ENCODE results near the gene RAB11FIP3. TPM values are rescaled to one million over a fixed set of nuclear protein-coding genes. Genes with fewer than 3 reads are reported as not detected.
A peak's percentile ranks its signal among the peaks of the same experiment; 100 is the strongest.

Gene RAB11FIP3
- total RNA-seq, 1 experiment from 2014 or later, result 12.8 TPM

- TF ChIP-seq SRF (IDR thresholded peaks at IDR 0.05; ENCODE audit: low read depth), result no peak
These were observed 102.9 kb downstream of the RAB11FIP3 start (continued) for GRCh38 chr16:528111-529011.

- Histone ChIP-seq H4K20me1 (ENCODE audit: insufficient read depth) (no peaks in the 10 kb centered on the region), H3K36me3 (ENCODE audit: control insufficient read depth in 1 of 2, insufficient read depth in 2 of 2, low read length in 2 of 2) (peaks cover 0 to 6% of the 10 kb centered on the region in 2 experiments; a peak in 1 of 4 replicates), H3K27ac (ENCODE audit: low read depth, low read length) (peak overlapping the region; percentile 91), H3K9ac (ENCODE audit: low read length) (peak overlapping the region; percentile 84), H3K4me3 (replicated peaks in 1 of 2; ENCODE audit: low read depth in 1 of 2, low read length in 2 of 2) (peak overlapping the region; percentile 62 to 70), H3K9me3 (ENCODE audit: control insufficient read depth in 1 of 2, insufficient read depth in 1 of 2, low read depth in 1 of 2, low read length in 2 of 2) (no peaks in the 10 kb centered on the region), H2AFZ (ENCODE audit: low read depth, low read length, poor library complexity, severe bottlenecking) (no peak overlapping the region), H3K9me2 (ENCODE audit: insufficient read depth) (no peaks in the 10 kb centered on the region), H3K27me3 (ENCODE audit: insufficient read depth, low read length) (no peaks in the 10 kb centered on the region), H3K4me1 (ENCODE audit: control insufficient read depth in 1 of 2, insufficient read depth in 2 of 2, low read length in 2 of 2) (peaks cover 19 to 41% of the 10 kb centered on the region in 2 experiments), H3K4me2 (ENCODE audit: low read length) (peak overlapping the region; percentile 77), H3K79me2 (ENCODE audit: insufficient read depth, low read length) (peaks cover 65% of the 10 kb centered on the region)
- ATAC-seq (no peak), DNase-seq (ENCODE audit: low read depth, low spot score) (no peak)
- intact Hi-C loops (cut with micrococcal nuclease), result no loop called here
- ChIA-PET POLR2A (no interaction called here), CTCF (no interaction called here), RAD21 (ENCODE audit: low non-redundant PET in 1 of 2, low total read pairs in 2 of 2, uncharacterized antibody in 2 of 2, unreplicated experiment in 2 of 2) (no interaction called here)
- BruUV-seq (replicated peaks), result no TSS peak
- no peak for TF ChIP-seq RAD21 (IDR thresholded peaks at IDR 0.05; ENCODE audit: low read depth)
- TF ChIP-seq SP1 (IDR thresholded peaks at IDR 0.05; ENCODE audit: low read depth), result no peak
- no peak for TF ChIP-seq ZNF274 (IDR thresholded peaks at IDR 0.05; ENCODE audit: low read depth, low read length)
- TF ChIP-seq, protein P1, sequence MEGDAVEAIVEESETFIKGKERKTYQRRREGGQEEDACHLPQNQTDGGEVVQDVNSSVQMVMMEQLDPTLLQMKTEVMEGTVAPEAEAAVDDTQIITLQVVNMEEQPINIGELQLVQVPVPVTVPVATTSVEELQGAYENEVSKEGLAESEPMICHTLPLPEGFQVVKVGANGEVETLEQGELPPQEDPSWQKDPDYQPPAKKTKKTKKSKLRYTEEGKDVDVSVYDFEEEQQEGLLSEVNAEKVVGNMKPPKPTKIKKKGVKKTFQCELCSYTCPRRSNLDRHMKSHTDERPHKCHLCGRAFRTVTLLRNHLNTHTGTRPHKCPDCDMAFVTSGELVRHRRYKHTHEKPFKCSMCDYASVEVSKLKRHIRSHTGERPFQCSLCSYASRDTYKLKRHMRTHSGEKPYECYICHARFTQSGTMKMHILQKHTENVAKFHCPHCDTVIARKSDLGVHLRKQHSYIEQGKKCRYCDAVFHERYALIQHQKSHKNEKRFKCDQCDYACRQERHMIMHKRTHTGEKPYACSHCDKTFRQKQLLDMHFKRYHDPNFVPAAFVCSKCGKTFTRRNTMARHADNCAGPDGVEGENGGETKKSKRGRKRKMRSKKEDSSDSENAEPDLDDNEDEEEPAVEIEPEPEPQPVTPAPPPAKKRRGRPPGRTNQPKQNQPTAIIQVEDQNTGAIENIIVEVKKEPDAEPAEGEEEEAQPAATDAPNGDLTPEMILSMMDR (IDR thresholded peaks at IDR 0.05 in 2 of 3, conservative IDR thresholded peaks at IDR 0.05 in 1 of 3; ENCODE audit: borderline replicate concordance in 1 of 3, insufficient read depth in 1 of 3, low read depth in 2 of 3, low read length in 2 of 3), result no peak
- no peak for TF ChIP-seq ELF1 (IDR thresholded peaks at IDR 0.05; ENCODE audit: borderline replicate concordance, low read depth)
- TF ChIP-seq TCF7L2 (IDR thresholded peaks at IDR 0.05; ENCODE audit: borderline replicate concordance, extremely low read depth, insufficient read depth, insufficient read length), result no peak
- no peak for TF ChIP-seq POLR2AphosphoS5 (IDR thresholded peaks at IDR 0.05; ENCODE audit: low read depth, low read length)
- no peak for TF ChIP-seq POLR2A (IDR thresholded peaks at IDR 0.05; ENCODE audit: borderline replicate concordance, extremely low read depth, insufficient read depth, insufficient read length)
- TF ChIP-seq SIN3A (IDR thresholded peaks at IDR 0.05; ENCODE audit: low read depth), result no peak
- no peak for TF ChIP-seq CBX3 (IDR thresholded peaks at IDR 0.05; ENCODE audit: low read depth)
- no peak for TF ChIP-seq MAX (IDR thresholded peaks at IDR 0.05)
- no peak for TF ChIP-seq REST (IDR thresholded peaks at IDR 0.05; ENCODE audit: low read depth)
- TF ChIP-seq CEBPB (IDR thresholded peaks at IDR 0.05; ENCODE audit: low read depth), result no peak
- TF ChIP-seq SRF (IDR thresholded peaks at IDR 0.05; ENCODE audit: low read depth), result no peak
- TF ChIP-seq, protein P2, sequence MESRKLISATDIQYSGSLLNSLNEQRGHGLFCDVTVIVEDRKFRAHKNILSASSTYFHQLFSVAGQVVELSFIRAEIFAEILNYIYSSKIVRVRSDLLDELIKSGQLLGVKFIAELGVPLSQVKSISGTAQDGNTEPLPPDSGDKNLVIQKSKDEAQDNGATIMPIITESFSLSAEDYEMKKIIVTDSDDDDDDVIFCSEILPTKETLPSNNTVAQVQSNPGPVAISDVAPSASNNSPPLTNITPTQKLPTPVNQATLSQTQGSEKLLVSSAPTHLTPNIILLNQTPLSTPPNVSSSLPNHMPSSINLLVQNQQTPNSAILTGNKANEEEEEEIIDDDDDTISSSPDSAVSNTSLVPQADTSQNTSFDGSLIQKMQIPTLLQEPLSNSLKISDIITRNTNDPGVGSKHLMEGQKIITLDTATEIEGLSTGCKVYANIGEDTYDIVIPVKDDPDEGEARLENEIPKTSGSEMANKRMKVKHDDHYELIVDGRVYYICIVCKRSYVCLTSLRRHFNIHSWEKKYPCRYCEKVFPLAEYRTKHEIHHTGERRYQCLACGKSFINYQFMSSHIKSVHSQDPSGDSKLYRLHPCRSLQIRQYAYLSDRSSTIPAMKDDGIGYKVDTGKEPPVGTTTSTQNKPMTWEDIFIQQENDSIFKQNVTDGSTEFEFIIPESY (IDR thresholded peaks at IDR 0.05; ENCODE audit: extremely low read depth, insufficient replicate concordance, low read length), result no peak
- TF ChIP-seq EZH2 (IDR thresholded peaks at IDR 0.05), result no peak
These were observed 103.6 kb downstream of the RAB11FIP3 start for GRCh38 chr16:529012-529575.
